HUES64 (cell line): ENCODE results near the gene MRRF.

Experiments
- H3K27ac ChIP-seq: 2 replicates; pipeline ENCODE4 v1.7.0; 2013; ENCODE audit warnings: low read depth, low read length, inconsistent platforms
- H3K27me3 ChIP-seq: 2 replicates; pipeline ENCODE4 v1.6.1; 2013; ENCODE audit warnings: mild to moderate bottlenecking, low read length; ENCODE audit not compliant: insufficient read depth
- H3K36me3 ChIP-seq: 2 replicates; pipeline ENCODE4 v1.6.1; 2013; ENCODE audit warnings: mild to moderate bottlenecking, low read length; ENCODE audit not compliant: insufficient read depth
- H3K4me1 ChIP-seq: 2 replicates; pipeline ENCODE4 v1.6.1; 2013; ENCODE audit warnings: mild to moderate bottlenecking, low read length, moderate library complexity; ENCODE audit not compliant: insufficient read depth
- H3K4me3 ChIP-seq: 2 replicates; pipeline ENCODE4 v1.5.1; 2013; ENCODE audit warnings: mild to moderate bottlenecking, low read length, moderate library complexity
- H3K9ac ChIP-seq: 2 replicates; pipeline ENCODE4 v1.6.1; 2013; ENCODE audit warnings: mild to moderate bottlenecking, low read depth, low read length
- H3K9me3 ChIP-seq: 2 replicates; pipeline ENCODE4 v1.6.1; 2013; ENCODE audit warnings: low read depth, low read length; ENCODE audit not compliant: insufficient read depth
- WGBS: fragments of 150-250, 120-280 bp; methylation state at CpG from one replicate; pipeline ENCODE4 v1.1.7; 2013; ENCODE audit warnings: missing lambda C conversion rate; 5-methylcytosine and 5-hydroxymethylcytosine counted together

The MRRF gene

GRCh38 chr9:122258886-122259415 lies 5.7 kb upstream of the MRRF start:
- H3K36me3 ChIP-seq, result peaks cover 40% of the 10 kb centered on the region
- H3K9ac ChIP-seq, result no peak overlapping the region
- H3K9me3 ChIP-seq, result no peaks in the 10 kb centered on the region
- H3K27ac ChIP-seq, result no peak overlapping the region
- no peaks in the 10 kb centered on the region for H3K27me3 ChIP-seq
- WGBS, result 94% methylated on average over 2 of the region's 2 CpGs
- H3K4me1 ChIP-seq, result peaks cover 19% of the 10 kb centered on the region
- no peak overlapping the region for H3K4me3 ChIP-seq

DNA sequence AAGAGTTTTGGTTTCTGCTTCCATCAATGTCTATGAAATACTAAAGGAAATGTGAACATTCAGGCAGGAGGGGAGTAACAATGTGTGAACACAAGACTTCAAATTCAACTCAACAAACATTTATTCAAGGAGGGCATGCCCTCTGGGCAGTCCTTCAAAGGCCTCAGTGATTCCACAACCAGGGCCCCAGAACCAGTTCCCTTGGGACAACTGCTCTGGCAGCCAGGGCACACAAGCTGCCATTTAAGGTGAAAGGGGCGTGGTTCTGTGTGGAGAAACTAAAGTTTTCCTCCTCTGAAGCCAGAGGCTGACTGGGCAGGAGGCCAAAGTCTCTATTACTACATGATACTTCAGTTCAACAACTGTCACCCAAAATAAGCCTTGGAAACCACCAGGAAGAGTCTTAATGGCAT lies 3.2 kb upstream of the MRRF start:
- peaks cover 30% of the 10 kb centered on the region for H3K36me3 ChIP-seq
- H3K27ac ChIP-seq, result no peak overlapping the region

DNA sequence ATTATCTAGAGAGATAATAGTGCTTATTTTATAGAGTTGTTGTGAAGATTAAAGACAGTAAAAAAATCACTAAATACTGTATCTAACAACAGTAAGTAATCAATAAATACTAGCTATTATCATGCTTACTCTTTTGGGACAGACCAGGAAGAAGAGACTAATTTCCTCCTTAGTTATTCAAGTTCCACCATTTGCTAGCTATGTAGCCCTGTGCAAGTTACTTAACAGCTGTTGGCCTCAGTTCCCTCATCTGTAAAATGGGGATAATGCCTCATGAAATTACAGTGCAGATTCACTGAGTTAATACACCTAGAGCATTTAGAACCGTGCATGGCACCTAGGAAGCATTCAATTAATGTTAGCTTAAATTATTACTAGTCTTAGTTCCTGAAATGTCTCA lies 2.6 kb upstream of the MRRF start:
- H3K36me3 ChIP-seq, result peaks cover 30% of the 10 kb centered on the region

More for the DNA sequence above, 3.2 kb upstream of the MRRF start:
- WGBS, result 82% methylated on average over 1 of the region's 1 CpG
- Histone ChIP-seq H3K4me3 (no peak overlapping the region), H3K9ac (no peak overlapping the region), H3K9me3 (no peaks in the 10 kb centered on the region), H3K27me3 (no peaks in the 10 kb centered on the region), H3K4me1 (peaks cover 16% of the 10 kb centered on the region)

GRCh38 chr9:122263699-122264349 lies 858 bp upstream of the MRRF start:
- 30% methylated on average over 13 of the region's 13 CpGs for WGBS

More for the DNA sequence above, 2.6 kb upstream of the MRRF start:
- 83% methylated on average over 1 of the region's 1 CpG for WGBS
- Histone ChIP-seq H3K4me3 (no peak overlapping the region), H3K9ac (no peak overlapping the region), H3K27ac (no peak overlapping the region), H3K9me3 (no peaks in the 10 kb centered on the region), H3K27me3 (no peaks in the 10 kb centered on the region), H3K4me1 (peaks cover 13% of the 10 kb centered on the region)

DNA sequence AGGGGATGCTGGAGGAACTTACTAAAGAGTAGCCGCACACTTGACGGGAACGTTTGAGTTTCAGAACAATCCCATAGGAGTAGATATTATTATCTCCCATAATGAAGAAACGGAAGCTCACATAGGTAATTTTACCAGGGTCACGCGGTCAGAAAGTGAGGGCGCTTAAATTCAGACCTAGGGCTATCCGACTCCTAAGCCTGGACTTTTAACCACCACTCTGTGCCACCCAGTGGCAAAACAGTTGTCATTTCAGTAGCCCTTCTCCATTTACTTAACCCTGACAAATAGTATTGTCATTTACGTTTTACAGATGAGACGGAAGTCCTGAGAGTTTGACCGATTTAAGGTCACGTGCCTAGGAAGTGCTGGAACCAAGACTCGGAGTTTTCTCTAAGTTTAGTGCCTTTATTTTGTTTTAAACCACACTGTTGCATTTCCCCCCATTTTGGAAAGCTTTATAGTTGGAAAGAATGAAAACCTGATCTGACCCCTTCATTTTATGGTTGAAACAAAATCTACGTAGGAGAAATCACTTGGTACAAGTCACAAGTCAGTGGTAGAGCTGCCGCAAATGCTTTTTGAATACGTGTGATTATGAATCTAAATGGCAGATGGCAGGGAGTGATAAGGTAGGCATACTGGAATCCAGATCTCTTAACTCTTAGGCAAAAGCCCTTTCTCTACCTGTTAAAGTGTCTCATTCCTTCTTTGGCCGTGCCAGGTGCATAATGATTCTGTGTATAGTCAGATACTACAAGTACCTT lies 650 bp downstream of the MRRF start:
- H3K36me3 ChIP-seq, result peaks cover 10% of the 10 kb centered on the region
- 15% methylated on average over 13 of the region's 17 CpGs for WGBS
- peaks cover 13% of the 10 kb centered on the region for H3K4me1 ChIP-seq

More at GRCh38 chr9:122263699-122264349, 858 bp upstream of the MRRF start:
- peaks cover 13% of the 10 kb centered on the region for H3K4me1 ChIP-seq
- no peaks in the 10 kb centered on the region for H3K27me3 ChIP-seq
- peak overlapping the region; percentile 93 for H3K4me3 ChIP-seq
- peak overlapping the region; percentile 91 for H3K9ac ChIP-seq
- no peaks in the 10 kb centered on the region for H3K9me3 ChIP-seq
- peak overlapping the region; percentile 85 for H3K27ac ChIP-seq
- peaks cover 20% of the 10 kb centered on the region for H3K36me3 ChIP-seq

DNA sequence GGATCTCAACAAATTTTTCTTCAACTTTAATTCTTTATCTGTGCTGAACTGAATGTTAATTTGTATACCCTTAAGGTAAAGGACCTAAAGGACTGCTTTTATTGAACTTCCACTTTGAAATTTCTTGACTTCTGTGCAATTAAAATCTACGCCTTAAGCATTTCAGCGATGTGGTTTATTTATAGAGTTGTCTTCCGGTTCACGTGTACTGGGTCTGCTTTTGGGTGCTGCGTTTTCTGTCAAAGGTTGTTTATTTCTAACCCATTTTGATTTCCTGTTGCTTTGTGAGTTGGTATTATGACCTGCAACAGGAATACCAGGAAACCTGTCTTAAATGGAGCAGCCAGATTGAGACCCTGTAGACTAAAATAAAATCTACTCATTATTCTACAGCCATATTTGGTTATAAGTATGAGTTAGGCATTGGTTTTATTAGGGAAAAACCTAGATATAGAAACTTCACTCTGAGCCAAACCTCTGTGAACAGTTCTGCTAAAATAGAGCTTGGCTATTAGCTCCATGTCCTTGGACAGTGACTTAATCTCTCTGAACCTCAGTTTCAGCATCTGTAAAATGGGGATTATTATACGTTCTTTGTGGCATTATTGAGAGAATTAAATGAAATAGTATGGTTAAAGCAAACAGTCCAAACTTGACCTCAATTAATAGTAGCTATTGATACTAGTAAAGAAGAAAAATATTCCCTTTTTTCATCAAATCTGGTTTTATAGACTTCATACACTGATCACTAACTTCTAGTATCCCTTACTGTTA lies 3.5 kb downstream of the MRRF start:
- Histone ChIP-seq H3K9me3 (no peaks in the 10 kb centered on the region), H3K4me1 (peaks cover 13% of the 10 kb centered on the region), H3K36me3 (peaks cover 27% of the 10 kb centered on the region), H3K27ac (no peak overlapping the region), H3K4me3 (no peak overlapping the region), H3K9ac (no peak overlapping the region), H3K27me3 (no peaks in the 10 kb centered on the region)
- WGBS, result 94% methylated on average over 6 of the region's 6 CpGs

More for the DNA sequence above, 650 bp downstream of the MRRF start:
- H3K9me3 ChIP-seq, result no peaks in the 10 kb centered on the region
- peak overlapping the region; percentile 91 for H3K9ac ChIP-seq
- H3K27me3 ChIP-seq, result no peaks in the 10 kb centered on the region
- peak overlapping the region; percentile 85 for H3K27ac ChIP-seq
- H3K4me3 ChIP-seq, result peak overlapping the region; percentile 93

GRCh38 chr9:122274055-122274454 lies 9.4 kb downstream of the MRRF start:
- Histone ChIP-seq H3K4me3 (no peak overlapping the region), H3K27ac (no peak overlapping the region), H3K36me3 (peaks cover 58% of the 10 kb centered on the region), H3K9ac (no peak overlapping the region), H3K4me1 (no peaks in the 10 kb centered on the region), H3K9me3 (peaks cover 10% of the 10 kb centered on the region; the same call in 1 of the 2 replicates), H3K27me3 (no peaks in the 10 kb centered on the region)
- 96% methylated on average over 2 of the region's 2 CpGs for WGBS

- peaks cover 62% of the 10 kb centered on the region for H3K36me3 ChIP-seq
Observed at GRCh38 chr9:122276096-122276495, 11.4 kb downstream of the MRRF start.

DNA sequence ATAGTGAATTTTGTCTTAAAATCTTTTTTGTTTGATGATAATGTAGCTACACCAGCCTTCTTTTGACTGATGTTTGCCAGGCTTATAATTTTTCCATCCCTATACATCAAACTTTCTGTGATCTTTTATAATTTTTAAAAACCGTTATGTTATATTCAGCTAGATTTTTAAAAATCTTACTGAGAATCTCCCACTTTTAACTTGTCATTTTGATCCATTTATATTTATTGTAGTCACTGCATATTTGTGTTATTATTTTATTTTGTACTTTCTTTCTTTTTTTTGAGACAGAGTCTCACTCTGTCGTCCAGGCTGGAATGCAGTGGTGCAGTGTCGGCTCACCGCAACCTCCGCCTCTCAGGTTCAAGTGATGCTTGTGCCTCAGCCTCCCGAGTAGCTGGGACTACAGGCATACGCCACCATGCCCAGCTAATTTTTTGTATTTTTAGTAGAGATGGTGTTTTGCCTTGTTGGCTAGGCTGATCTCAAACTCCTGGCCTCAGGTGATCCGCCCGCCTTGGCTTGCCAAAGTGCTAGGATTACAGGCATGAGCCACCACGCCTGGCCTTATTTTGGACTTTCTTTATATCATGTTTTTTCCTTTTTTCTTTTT lies 12.7 kb downstream of the MRRF start:
- Histone ChIP-seq H3K4me3 (no peak overlapping the region), H3K36me3 (peaks cover 54% of the 10 kb centered on the region), H3K9me3 (peaks cover 10% of the 10 kb centered on the region; the same call in 1 of the 2 replicates), H3K27ac (no peak overlapping the region), H3K9ac (no peak overlapping the region), H3K4me1 (no peaks in the 10 kb centered on the region), H3K27me3 (no peaks in the 10 kb centered on the region)
- 99% methylated on average over 9 of the region's 10 CpGs for WGBS

More at GRCh38 chr9:122276096-122276495, 11.4 kb downstream of the MRRF start:
- Histone ChIP-seq H3K27me3 (no peaks in the 10 kb centered on the region), H3K4me1 (no peaks in the 10 kb centered on the region), H3K9ac (no peak overlapping the region), H3K27ac (no peak overlapping the region), H3K4me3 (no peak overlapping the region), H3K9me3 (peaks cover 10% of the 10 kb centered on the region; the same call in 1 of the 2 replicates)
- 95% methylated on average over 7 of the region's 7 CpGs for WGBS

GRCh38 chr9:122281368-122281767 lies 16.7 kb downstream of the MRRF start:
- no peaks in the 10 kb centered on the region for H3K27me3 ChIP-seq
- peaks cover 10% of the 10 kb centered on the region; the same call in 1 of the 2 replicates for H3K9me3 ChIP-seq
- WGBS, result 95% methylated on average over 5 of the region's 5 CpGs
- no peak overlapping the region for H3K27ac ChIP-seq
- peaks cover 49% of the 10 kb centered on the region for H3K36me3 ChIP-seq
- H3K4me1 ChIP-seq, result no peaks in the 10 kb centered on the region
- no peak overlapping the region for H3K9ac ChIP-seq
- H3K4me3 ChIP-seq, result no peak overlapping the region
